IPS DF 4.7 (cell line): Measurements from ENCODE around the gene PXT1.

ENCODE experiments used
- DNase-seq: peaks from one replicate; pipeline ENCODE4 v3.0.0-alpha.2; 2013; ENCODE audit warnings: low spot score; ENCODE audit errors: extremely low read depth

The PXT1 gene

GRCh38 chr6:36389353-36389752, 53.3 kb downstream of the PXT1 start:
- no peak for DNase-seq

GRCh38 chr6:36387440-36388303, 55.0 kb downstream of the PXT1 start, which contains the start of gene ETV7:
TSS of gene ETV7 (minus strand) at chr6:36387669. CDS start at chr6:36387541, 128 bp downstream.
- no peak for DNase-seq

DNA sequence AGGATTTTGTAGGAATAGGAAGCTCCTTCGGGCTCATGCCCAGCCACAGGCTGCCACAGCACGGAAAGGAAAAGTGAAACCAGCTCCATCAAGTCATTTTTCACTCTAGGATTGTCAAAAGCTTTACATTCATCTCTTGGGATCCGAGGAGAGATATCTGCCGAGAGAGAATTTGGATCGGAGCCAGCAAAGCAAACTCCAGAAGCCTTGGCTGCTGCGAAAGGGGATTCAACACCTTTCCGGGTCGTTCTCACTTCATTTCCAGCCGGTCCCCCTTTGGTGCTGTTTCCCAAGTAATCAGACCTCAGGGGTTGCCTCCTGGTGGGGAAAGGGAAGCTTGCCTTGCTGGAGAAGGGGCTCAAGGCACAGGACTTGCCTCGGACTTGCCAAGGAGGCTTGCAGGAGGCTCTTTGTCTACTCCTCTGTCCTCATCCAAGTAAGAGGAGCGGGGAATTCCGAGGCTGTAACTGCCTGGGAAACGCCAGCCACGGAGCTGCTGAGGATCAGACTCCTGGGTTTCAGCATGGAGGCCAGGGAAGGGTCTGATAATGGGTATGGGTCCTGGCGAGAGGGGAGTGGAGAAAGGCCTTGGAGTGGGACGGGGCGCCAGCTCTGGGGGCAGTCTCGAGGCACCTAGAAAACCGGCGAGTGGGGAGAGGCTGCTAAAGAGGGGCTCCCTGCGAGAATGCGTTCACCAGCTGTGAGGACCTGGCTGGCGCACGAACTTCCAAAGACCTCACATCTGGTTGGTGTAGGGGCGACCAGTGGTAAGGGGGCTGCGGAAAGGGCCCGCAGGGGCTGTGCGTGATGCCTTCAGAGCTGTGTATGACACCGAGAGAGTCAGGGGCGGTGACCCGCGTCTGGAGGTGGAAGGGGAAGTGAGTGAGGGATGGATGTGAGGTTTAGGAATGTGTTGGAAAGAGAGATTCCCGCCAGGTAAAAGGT, 55.9 kb downstream of the PXT1 start:
- no peak for DNase-seq

DNA sequence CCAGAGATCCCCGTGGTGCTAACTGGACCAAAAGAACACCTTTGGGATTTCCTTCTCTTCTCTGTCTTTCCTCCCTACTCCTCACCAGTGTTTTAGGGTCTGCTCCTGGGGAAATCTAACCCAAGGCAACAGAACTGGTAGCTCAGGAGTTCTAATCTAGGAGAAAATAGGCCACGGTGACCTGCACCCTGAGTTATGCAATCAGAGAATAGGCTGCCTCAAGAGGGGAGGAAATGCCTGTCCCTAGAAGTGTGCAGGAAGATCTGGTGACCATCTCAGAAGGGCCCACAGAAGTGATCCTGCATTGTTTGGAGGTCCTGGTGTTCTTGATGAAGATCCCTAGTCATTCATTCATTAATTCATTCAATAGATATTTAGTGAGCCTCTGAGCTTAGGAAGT, 58.6 kb downstream of the PXT1 start:
- no peak for DNase-seq

DNA sequence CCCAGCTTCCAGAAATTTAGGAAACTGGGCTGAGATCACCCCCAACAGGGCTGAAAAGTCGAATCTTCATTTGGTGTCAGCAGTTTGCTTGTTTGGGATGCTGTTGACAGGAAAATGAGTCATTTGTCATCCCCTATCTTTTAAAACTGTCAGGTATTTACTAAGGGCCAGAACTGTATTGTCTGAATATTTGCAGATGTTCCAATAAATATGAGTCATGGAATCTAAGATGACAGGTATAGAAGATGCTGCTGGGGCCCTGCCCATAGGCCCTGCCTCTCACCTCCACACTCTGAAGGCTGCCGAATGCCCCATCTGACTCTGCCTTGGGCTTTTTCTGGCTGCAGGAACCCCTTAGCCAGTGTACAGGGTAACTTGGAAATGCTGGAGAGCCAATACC, 59.0 kb downstream of the PXT1 start:
- DNase-seq: no peak

DNA sequence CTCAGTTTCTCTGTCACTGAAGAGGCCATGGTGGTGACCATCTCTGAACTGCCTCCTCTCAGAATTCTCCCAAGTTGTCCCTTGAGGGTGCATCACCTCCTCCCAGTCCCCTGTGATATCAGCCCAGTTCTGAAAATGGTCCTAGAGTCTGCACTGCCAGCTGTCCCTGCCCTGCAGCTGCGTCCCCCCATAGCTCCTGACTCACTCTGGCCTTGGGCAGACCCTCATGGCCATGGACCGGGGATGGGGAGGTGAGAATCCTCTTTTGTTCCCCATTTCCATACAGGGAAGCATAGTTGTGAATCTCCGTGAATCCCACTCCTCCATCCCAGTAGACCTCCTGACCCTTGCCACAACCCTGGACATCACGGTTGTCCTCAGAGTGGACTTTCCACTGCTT, 59.7 kb downstream of the PXT1 start:
- DNase-seq: no peak

DNA sequence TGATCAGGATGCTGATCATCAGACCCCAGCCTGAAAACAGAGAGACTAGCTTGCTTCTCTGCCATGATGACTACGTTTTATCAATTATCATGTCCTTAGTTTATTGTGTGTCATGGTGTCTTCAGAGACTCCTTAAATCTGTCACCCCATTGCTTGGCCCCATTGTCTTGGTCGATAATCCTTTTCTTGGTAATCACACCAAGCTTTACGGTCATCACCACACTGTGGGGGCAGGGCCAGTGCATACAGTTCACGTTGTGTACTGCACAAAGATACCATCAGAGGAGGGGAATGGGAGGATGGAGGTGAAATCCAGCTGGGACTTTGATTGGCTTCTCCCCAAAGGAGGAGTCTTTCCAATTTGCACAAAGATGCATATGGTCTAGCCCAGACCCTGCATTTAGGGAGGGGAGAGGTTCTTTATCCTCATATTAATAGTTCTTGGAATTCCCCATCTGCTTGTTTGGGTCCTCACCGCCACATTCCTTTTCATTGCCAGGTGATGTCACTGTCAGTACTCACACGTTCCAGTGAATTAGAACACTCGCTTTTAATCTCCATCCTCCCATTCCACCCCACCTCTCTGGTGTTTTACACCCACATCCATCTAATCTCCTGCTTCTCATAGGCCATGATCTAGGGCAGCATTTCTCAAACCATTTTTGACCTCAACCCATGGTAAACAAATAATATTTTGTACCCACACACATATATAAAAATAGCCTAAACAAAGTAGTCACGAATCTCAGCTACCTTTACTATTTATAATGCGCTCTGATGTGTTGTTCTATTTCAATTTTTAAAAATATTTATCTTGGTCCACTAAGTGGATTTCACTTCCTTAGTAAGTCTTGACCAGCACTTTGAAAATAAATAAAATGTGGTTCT, 60.9 kb downstream of the PXT1 start:
- no peak for DNase-seq

DNA sequence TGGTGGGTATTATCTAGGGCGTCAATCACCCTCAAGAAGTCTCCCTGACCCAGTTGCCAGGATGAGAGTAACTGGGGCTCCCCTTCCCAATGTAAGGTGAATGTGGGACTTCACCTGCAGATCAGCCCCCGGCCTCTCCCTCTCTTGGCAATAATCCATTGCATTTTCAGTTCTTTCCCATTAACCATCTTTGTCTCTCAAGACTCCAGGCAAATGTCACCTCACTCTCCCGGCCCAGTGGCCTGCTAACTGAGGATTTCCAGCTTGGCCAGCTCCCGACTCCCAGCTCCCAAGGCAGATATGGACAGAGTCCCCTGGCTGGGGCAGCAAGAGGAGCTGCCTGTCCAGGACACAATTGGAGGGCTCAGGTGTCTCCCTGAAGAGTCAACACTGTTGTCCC, 62.5 kb downstream of the PXT1 start:
- no peak for DNase-seq

DNA sequence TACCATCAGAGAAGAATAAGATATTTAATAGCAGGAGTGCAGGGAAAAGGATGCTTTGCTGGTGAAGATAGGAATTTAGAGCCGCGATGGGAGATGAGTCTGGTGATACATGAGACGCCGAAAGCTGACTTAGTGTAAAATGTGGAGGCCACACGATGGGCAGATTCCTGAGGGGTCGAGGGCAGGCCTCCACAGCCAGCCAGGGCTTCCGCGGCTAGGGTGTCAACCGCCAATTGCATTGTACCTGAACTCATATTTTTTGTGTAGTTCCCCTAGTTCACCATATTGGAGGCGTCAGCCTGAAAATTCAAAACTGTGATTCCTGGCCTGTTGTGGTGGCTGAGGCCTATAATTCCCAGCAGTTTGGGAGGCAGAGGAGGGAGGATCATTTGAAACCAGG, 63.7 kb downstream of the PXT1 start:
- DNase-seq: no peak

DNA sequence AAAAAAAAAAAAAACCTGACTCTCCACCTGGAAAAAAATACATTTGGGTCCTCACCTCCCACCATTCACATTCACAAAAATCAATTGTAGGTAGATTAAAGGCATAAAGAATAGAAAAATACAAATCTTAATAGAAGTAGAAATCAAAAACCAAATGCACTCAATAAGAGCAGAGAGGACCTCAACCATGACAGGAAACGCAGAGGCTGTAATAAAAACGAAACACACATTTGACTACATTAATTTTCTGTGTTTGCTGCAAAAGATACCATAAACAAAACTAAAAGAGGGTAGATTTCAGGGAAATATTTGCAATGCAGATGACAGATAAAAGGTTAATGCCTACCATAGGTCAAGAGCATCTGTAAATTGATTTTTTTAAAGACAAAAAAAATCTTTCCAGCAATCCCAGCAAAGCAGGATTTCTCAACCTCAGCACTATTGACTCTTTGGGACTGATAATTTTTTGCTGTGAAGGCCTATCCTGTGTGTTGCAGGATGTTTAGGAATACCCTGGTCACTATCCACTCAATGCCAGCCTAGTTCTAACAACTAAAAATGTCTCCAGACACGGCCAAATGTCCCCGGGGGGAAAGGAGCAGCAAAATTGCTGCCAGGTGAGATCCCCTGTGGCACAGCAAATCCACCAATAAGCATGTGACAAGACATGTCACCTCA, 64.3 kb downstream of the PXT1 start:
- DNase-seq: no peak

DNA sequence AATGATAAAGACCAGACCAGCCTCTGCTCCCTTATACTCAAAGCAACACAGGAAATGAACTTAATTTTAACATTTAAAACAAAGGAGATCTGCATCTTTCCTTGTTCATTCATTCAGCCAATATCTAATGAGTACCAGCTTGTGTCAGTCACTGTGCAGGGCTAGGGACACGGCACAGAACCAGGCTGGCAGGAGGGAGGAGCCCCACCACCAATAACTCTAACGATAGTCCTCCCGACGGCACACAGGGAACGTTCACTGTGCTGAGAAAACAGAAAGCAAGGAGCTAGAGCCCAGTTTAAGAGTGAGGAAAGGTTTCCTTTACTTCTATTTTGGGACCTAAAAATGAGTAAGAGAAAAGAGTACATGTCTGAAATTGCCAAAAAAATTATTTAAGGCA, 65.1 kb downstream of the PXT1 start:
- DNase-seq: no peak

DNA sequence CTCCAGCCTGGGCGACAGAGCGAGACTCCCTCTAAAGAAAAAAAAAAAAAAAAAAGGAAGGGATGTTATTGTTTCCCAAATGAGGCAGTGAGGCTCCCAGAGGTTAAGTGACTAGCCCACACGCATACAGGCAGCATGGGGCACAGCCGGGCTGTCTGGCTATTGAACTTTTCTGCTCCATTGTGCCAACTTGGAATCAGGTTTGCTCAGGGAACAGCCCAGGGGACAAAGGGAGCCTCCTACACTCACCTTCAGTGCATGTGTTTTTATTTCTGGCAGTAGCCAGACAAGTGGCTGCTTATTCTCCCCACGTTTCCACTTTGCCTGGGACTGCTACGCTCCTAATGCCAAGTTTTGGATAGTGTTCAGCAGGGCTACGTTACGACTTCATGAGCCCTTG, 65.9 kb downstream of the PXT1 start:
- DNase-seq: no peak

GRCh38 chr6:36376183-36376582, 66.5 kb downstream of the PXT1 start:
- DNase-seq: no peak

DNA sequence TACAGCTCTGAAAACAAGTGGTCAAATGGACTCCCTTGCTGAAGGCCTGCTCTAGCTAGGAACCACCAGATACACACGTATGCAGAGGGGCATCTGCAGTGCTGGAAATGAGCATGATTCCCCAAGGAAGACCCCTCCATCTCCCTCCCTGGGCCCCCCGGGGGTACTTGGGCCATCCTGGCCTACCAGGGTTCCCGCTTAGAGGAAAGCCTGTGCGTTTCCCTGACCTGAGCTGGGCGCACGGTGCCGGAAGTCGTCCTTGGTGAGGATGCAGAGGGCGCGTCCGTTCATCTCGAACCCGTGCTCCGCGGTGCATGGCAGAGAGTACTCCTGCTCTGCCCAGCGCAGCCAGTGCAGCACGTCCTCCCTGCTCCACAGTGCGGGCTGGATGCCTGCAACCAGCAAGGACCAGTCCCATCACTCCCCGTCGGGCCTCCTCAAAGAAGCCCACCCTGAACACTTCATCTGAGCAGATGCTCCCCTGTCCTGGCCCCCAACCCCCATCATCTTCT, 67.0 kb downstream of the PXT1 start:
- no peak for DNase-seq

DNA sequence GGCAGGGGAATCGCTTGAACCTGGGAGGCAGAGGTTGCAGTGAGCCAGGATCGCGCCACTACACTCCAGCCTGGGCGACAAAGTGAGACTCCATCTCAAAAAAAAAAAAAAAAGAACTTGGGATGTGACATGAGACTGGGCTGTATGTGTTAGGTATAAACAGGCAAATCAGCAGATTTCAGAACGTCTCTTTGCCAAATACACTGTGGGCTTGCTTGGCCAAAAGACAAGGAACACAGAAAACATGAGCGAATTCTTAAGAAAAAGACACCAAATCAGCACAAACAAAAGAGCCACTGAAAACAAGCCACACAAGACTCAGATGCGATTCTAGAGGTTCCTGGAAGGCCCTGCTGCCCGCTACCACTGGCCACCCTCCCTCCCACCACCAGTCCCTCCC, 67.7 kb downstream of the PXT1 start:
- no peak for DNase-seq

DNA sequence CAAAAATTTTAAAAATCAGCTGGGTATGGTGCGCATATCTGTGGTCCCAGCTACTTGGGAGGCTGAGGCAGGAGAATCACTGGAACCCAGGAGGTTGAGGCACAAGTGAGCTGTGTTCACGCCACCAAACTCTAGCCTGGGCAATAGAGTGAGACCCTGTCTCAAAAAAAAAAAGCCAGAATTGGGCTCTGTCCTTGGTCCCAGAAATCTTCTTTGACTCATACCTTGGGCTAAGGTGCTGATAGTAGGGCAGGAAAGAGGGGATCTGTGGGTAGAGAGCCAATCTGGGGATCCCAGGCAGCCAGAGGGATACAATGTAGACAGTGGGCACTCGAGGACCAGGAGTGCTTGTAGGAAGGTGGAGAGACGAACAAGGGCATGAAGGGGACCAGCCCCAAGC, 68.5 kb downstream of the PXT1 start:
- DNase-seq: no peak

- no peak for DNase-seq
These were observed 69.2 kb downstream of the PXT1 start for GRCh38 chr6:36373368-36374019.

- no peak for DNase-seq
These were observed 70.6 kb downstream of the PXT1 start for GRCh38 chr6:36372088-36372487.

DNA sequence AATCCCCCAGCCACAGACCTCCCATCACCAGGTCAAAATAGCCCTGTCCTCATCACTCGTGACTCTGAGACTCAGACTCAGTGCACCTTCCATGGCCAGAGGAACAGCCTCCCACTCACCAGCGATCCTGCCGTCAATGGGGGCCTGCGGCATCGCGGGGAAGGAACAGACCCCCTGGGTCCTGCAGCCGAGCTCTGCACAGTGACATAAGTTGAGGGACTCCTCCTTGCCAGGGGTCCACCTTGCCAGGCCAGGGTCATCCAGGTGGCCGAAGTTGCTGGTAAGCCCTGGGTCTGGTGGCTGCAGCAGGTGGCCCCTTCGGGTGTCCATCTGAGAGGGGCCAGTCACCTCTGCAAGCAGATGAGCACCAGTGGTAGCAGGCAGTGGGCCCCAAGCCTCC, 71.4 kb downstream of the PXT1 start:
- DNase-seq: no peak

DNA sequence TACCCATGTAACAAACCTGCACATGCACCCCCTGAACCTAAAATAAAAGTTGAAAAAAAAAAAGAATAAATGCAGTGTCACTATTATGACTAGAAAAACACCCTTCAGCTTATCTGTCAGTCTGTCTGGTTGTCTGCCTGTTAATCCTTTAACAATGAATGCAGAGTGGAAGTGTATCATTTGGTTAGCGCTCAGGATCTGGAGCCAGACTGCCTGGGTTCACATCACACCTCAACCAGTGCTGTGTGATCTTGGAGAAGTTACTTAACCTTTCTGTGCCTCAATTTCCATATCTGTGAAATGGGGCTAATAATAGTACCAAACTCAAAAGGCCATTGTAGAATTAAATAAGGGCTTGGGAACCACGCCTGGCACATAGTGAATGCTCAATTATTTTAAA, 72.0 kb downstream of the PXT1 start:
- DNase-seq: no peak
